Activated T-cell treated with anti-CD3 and anti-CD28 coated beads for 48 hours (primary cell): ENCODE results near the gene PTPN12.
"Not testable (repeated sequence)": the region's sequence is repeated elsewhere in the genome, so short reads cannot be mapped to it uniquely, and the experiment has no call there.

Source experiments
- DNase-seq: peaks from one replicate; pipeline ENCODE4 v3.0.0-alpha.2; 2020; ENCODE audit warnings: low read depth

PTPN12 gene

GRCh38 chr7:77538281-77539212 lies 1.5 kb downstream of the PTPN12 start:
- DNase-seq, result no peak

GRCh38 chr7:77540402-77540822 lies 3.3 kb downstream of the PTPN12 start:
- no peak for DNase-seq

GRCh38 chr7:77540993-77541392 lies 3.9 kb downstream of the PTPN12 start:
- not testable (repeated sequence) for DNase-seq

GRCh38 chr7:77542409-77542808 lies 5.3 kb downstream of the PTPN12 start:
- no peak for DNase-seq

- DNase-seq, result no peak
Observed at GRCh38 chr7:77542895-77543294, 5.8 kb downstream of the PTPN12 start.

- no peak for DNase-seq
Observed at GRCh38 chr7:77543910-77544309, 6.8 kb downstream of the PTPN12 start.

- no peak for DNase-seq
Observed at GRCh38 chr7:77544518-77544917, 7.4 kb downstream of the PTPN12 start.

- no peak for DNase-seq
Observed at GRCh38 chr7:77548206-77548605, 11.1 kb downstream of the PTPN12 start.

- no peak for DNase-seq
Observed at GRCh38 chr7:77549106-77549870, 12.2 kb downstream of the PTPN12 start.

GRCh38 chr7:77550586-77550985 lies 13.5 kb downstream of the PTPN12 start:
- no peak for DNase-seq

GRCh38 chr7:77553123-77553522 lies 16.0 kb downstream of the PTPN12 start:
- DNase-seq, result no peak

GRCh38 chr7:77558284-77558967 lies 21.3 kb downstream of the PTPN12 start:
- no peak for DNase-seq

- DNase-seq, result no peak
Observed at GRCh38 chr7:77561352-77561751, 24.3 kb downstream of the PTPN12 start.

- DNase-seq, result no peak
Observed at GRCh38 chr7:77563275-77563674, 26.2 kb downstream of the PTPN12 start.

- no peak for DNase-seq
Observed at GRCh38 chr7:77565917-77566316, 28.8 kb downstream of the PTPN12 start.

- no peak for DNase-seq
Observed at GRCh38 chr7:77566421-77566820, 29.3 kb downstream of the PTPN12 start.

GRCh38 chr7:77569514-77570232 lies 32.6 kb downstream of the PTPN12 start:
- DNase-seq, result no peak

- DNase-seq, result no peak
Observed at GRCh38 chr7:77570330-77571011, 33.4 kb downstream of the PTPN12 start.

GRCh38 chr7:77571801-77572200 lies 34.7 kb downstream of the PTPN12 start:
- no peak for DNase-seq

GRCh38 chr7:77575187-77575586 lies 38.1 kb downstream of the PTPN12 start:
- no peak for DNase-seq

GRCh38 chr7:77576856-77577255 lies 39.8 kb downstream of the PTPN12 start:
- no peak for DNase-seq
